ENCODE results near the gene SSNA1.

The SSNA1 gene

GRCh38 chr9:137168904-137169856 is 19.3 kb upstream of the SSNA1 start:
- no peak for DNase-seq

- no peak for DNase-seq
These were observed 18.5 kb upstream of the SSNA1 start, which contains the start of gene LRRC26 for GRCh38 chr9:137169896-137170358. Gene LRRC26 (minus strand): TSS chr9:137170051. CDS start chr9:137169943, 108 bp downstream.

GRCh38 chr9:137170486-137171148 is 17.9 kb upstream of the SSNA1 start:
- DNase-seq: no peak

- DNase-seq: no peak
These were observed 17.2 kb upstream of the SSNA1 start for GRCh38 chr9:137171149-137171900.

- no peak for DNase-seq
These were observed 15.3 kb upstream of the SSNA1 start for GRCh38 chr9:137172901-137173795.

- DNase-seq: no peak
These were observed 14.4 kb upstream of the SSNA1 start for GRCh38 chr9:137173796-137174664.

GRCh38 chr9:137174722-137175293 is 13.7 kb upstream of the SSNA1 start:
- peak in 1 of 6 experiments; percentile 13 for DNase-seq

GRCh38 chr9:137175345-137175961 is 13.0 kb upstream of the SSNA1 start:
- DNase-seq: peak in 1 of 6 experiments; percentile 5

GRCh38 chr9:137176302-137177182 is 11.9 kb upstream of the SSNA1 start:
- DNase-seq: peak in 1 of 6 experiments; percentile 17

- no peak for DNase-seq
These were observed 10.1 kb upstream of the SSNA1 start for GRCh38 chr9:137178201-137178938.

- no peak for DNase-seq
These were observed 9.4 kb upstream of the SSNA1 start for GRCh38 chr9:137178939-137179630.

- no peak for DNase-seq
These were observed 8.7 kb upstream of the SSNA1 start for GRCh38 chr9:137179761-137180160.

GRCh38 chr9:137180491-137180890 is 8.0 kb upstream of the SSNA1 start:
- no peak for DNase-seq

GRCh38 chr9:137181680-137182079 is 6.8 kb upstream of the SSNA1 start:
- no peak for DNase-seq

- no peak for DNase-seq
These were observed 5.6 kb upstream of the SSNA1 start for GRCh38 chr9:137182836-137183235.

GRCh38 chr9:137183980-137184595 is 4.4 kb upstream of the SSNA1 start:
- DNase-seq: no peak

Data from stimulated activated naive CD4-positive, alpha-beta T cell (primary cell).